HG02571 (cell line): ENCODE measurements around the gene NDRG3.

Experiments
- ATAC-seq: cut with Tn5 transposase; IDR thresholded peaks from one replicate; pipeline ENCODE4 v1.9.1; 2021; ENCODE audit warnings: mild to moderate bottlenecking, moderate library complexity; ENCODE audit not compliant: unreplicated experiment

The NDRG3 gene

GRCh38 chr20:36745927-36746659 lies at the start of gene NDRG3:
Gene NDRG3, minus strand, starts transcription at chr20:36746090. Its CDS starts 24,355 bp downstream, at chr20:36721735.
- ATAC-seq = peak; percentile 90

GRCh38 chr20:36794116-36794474 lies 48.2 kb upstream of the NDRG3 start:
- ATAC-seq = no peak

GRCh38 chr20:36793294-36794115 lies 47.6 kb upstream of the NDRG3 start:
- no peak for ATAC-seq

- ATAC-seq = no peak
Observed at GRCh38 chr20:36792422-36792821, 46.5 kb upstream of the NDRG3 start.

GRCh38 chr20:36791862-36792261 lies 46.0 kb upstream of the NDRG3 start:
- no peak for ATAC-seq

- ATAC-seq = no peak
Observed at GRCh38 chr20:36786663-36787062, 40.8 kb upstream of the NDRG3 start.

- no peak for ATAC-seq
Observed at GRCh38 chr20:36786246-36786645, 40.4 kb upstream of the NDRG3 start.

GRCh38 chr20:36785308-36785707 lies 39.4 kb upstream of the NDRG3 start:
- no peak for ATAC-seq

- no peak for ATAC-seq
Observed at GRCh38 chr20:36784900-36785299, 39.0 kb upstream of the NDRG3 start.

- ATAC-seq = no peak
Observed at GRCh38 chr20:36784116-36784515, 38.2 kb upstream of the NDRG3 start.

GRCh38 chr20:36779656-36780025 lies 33.8 kb upstream of the NDRG3 start:
- no peak for ATAC-seq

- no peak for ATAC-seq
Observed at GRCh38 chr20:36778831-36779655, 33.2 kb upstream of the NDRG3 start.

- ATAC-seq = no peak
Observed at GRCh38 chr20:36777576-36777975, 31.7 kb upstream of the NDRG3 start.

- no peak for ATAC-seq
Observed at GRCh38 chr20:36777167-36777566, 31.3 kb upstream of the NDRG3 start.

GRCh38 chr20:36775826-36776225 lies 29.9 kb upstream of the NDRG3 start:
- no peak for ATAC-seq

- ATAC-seq = no peak
Observed at GRCh38 chr20:36775196-36775595, 29.3 kb upstream of the NDRG3 start.

- ATAC-seq = peak; percentile 75
Observed at GRCh38 chr20:36773597-36774390, 27.9 kb upstream of the NDRG3 start, which contains the start of gene DSN1. Gene DSN1, minus strand, starts transcription at chr20:36773763. Its CDS starts 2,305 bp downstream, at chr20:36771458.

- ATAC-seq = no peak
Observed at GRCh38 chr20:36773107-36773596, 27.3 kb upstream of the NDRG3 start.

GRCh38 chr20:36770680-36771079 lies 24.8 kb upstream of the NDRG3 start:
- ATAC-seq = no peak

- no peak for ATAC-seq
Observed at GRCh38 chr20:36768768-36769430, 23.0 kb upstream of the NDRG3 start.
